Vagina (tissue), 2 donors: ENCODE results near the gene BCR. TPM values are rescaled to one million over a fixed set of nuclear protein-coding genes. Genes with fewer than 3 reads are reported as not detected.

Source experiments
- DNase-seq, 2 donors: peaks; one replicate each; pipeline ENCODE4 v3.0.0-alpha.2; 2017; ENCODE audit errors: extremely low spot score in 2 of 2
- H3K27ac ChIP-seq: fragments of 200-600 bp; sonication (generic); one replicate; pipeline ENCODE4 v1.5.1; 2019
- H3K27me3 ChIP-seq: fragments of 200-600 bp; sonication (generic); one replicate; pipeline ENCODE4 v1.5.1; 2019
- H3K36me3 ChIP-seq, 2 donors: fragments of 200-600 bp; sonication (generic); one replicate each; pipeline ENCODE4 v1.5.1; 2017 to 2019
- H3K4me1 ChIP-seq: fragments of 200-600 bp; sonication (generic); one replicate; pipeline ENCODE4 v1.5.1; 2019
- H3K4me3 ChIP-seq, 2 donors: fragments of 200-600 bp; sonication (generic); 1 replicate in 1 of 2; 2 replicates in 1 of 2; pipeline ENCODE4 v1.5.1; 2016 to 2019
- H3K9me3 ChIP-seq: fragments of 200-600 bp; sonication (generic); one replicate; pipeline ENCODE4 v1.5.1; 2019
- CTCF ChIP-seq, 3 experiments: fragments of 450-650 bp in 2 of 3; fragments of 200-600 bp in 1 of 3; sonication (generic) in 1 of 3; IDR thresholded peaks; one replicate each; pipeline ENCODE4 v1.5.1; 2017 to 2019; ENCODE audit warnings: antibody characterized with exemption in 3 of 3, mild to moderate bottlenecking in 2 of 3, moderate library complexity in 2 of 3
- POLR2A ChIP-seq, 2 donors: fragments of 450-650 bp; IDR thresholded peaks; one replicate each; pipeline ENCODE4 v1.6.1; 2017; ENCODE audit warnings: antibody characterized with exemption in 2 of 2, mild to moderate bottlenecking in 2 of 2, moderate library complexity in 2 of 2
- POLR2AphosphoS5 ChIP-seq, 2 donors: sonication (generic); formaldehyde crosslinking; IDR thresholded peaks; one replicate each; pipeline ENCODE4 v1.9.0; 2017; ENCODE audit warnings: antibody characterized with exemption in 2 of 2, mild to moderate bottlenecking in 2 of 2, low read depth in 1 of 2; ENCODE audit not compliant: insufficient read depth in 1 of 2
- intact Hi-C: fragments of 100-400 bp; cut with DNase I; formaldehyde crosslinking; loops from one replicate; pipeline ENCODE4 v1.15.1; 2023
- total RNA-seq: library from RNA; depleted of rRNA; stranded (reverse); fragments of >200 nt; gene quantifications from one replicate; pipeline ENCODE4 v1.2.3, GENCODE V29; 2016

BCR gene
- total RNA-seq, 1 donor from 2014 or later, result 52.5 TPM

GRCh38 chr22:23159291-23159630, 21.0 kb upstream of the BCR start:
- peaks cover 12% of the 10 kb centered on the region for H3K4me1 ChIP-seq
- no peaks in the 10 kb centered on the region for H3K36me3 ChIP-seq
- H3K4me3 ChIP-seq, result no peak overlapping the region
- intact Hi-C loops, result no loop called here
- no peak for TF ChIP-seq POLR2AphosphoS5 (IDR thresholded peaks at IDR 0.05; ENCODE audit: insufficient read depth in 1 of 2, low read depth in 1 of 2)
- no peak for TF ChIP-seq POLR2A (IDR thresholded peaks at IDR 0.05)
- TF ChIP-seq CTCF (IDR thresholded peaks at IDR 0.05), result no peak
- no peaks in the 10 kb centered on the region for H3K27me3 ChIP-seq
- H3K9me3 ChIP-seq, result no peaks in the 10 kb centered on the region
- DNase-seq, result no peak
- no peak overlapping the region for H3K27ac ChIP-seq

- no peak overlapping the region for H3K4me3 ChIP-seq
- H3K4me1 ChIP-seq, result peaks cover 13% of the 10 kb centered on the region
- no peaks in the 10 kb centered on the region for H3K27me3 ChIP-seq
- no peak for DNase-seq
- no peak overlapping the region for H3K27ac ChIP-seq
- H3K9me3 ChIP-seq, result no peaks in the 10 kb centered on the region
- TF ChIP-seq CTCF (IDR thresholded peaks at IDR 0.05) (no peak), POLR2AphosphoS5 (IDR thresholded peaks at IDR 0.05; ENCODE audit: insufficient read depth in 1 of 2, low read depth in 1 of 2) (no peak), POLR2A (IDR thresholded peaks at IDR 0.05) (no peak)
- H3K36me3 ChIP-seq, result no peaks in the 10 kb centered on the region
- intact Hi-C loops, result no loop called here
Measured at GRCh38 chr22:23161029-23161428, 19.3 kb upstream of the BCR start.

GRCh38 chr22:23161574-23161973, 18.7 kb upstream of the BCR start:
- Histone ChIP-seq H3K4me1 (peaks cover 13% of the 10 kb centered on the region), H3K27me3 (no peaks in the 10 kb centered on the region), H3K9me3 (no peaks in the 10 kb centered on the region), H3K4me3 (no peak overlapping the region), H3K36me3 (no peaks in the 10 kb centered on the region), H3K27ac (no peak overlapping the region)
- TF ChIP-seq POLR2A (IDR thresholded peaks at IDR 0.05), result no peak
- TF ChIP-seq POLR2AphosphoS5 (IDR thresholded peaks at IDR 0.05; ENCODE audit: insufficient read depth in 1 of 2, low read depth in 1 of 2), result no peak
- no peak for TF ChIP-seq CTCF (IDR thresholded peaks at IDR 0.05)
- intact Hi-C loops, result no loop called here
- no peak for DNase-seq

- H3K27me3 ChIP-seq, result no peaks in the 10 kb centered on the region
- H3K27ac ChIP-seq, result no peak overlapping the region
- no peak overlapping the region for H3K4me3 ChIP-seq
- no peaks in the 10 kb centered on the region for H3K9me3 ChIP-seq
- no peak for DNase-seq
- intact Hi-C loops, result no loop called here
- no peak for TF ChIP-seq POLR2AphosphoS5 (IDR thresholded peaks at IDR 0.05; ENCODE audit: insufficient read depth in 1 of 2, low read depth in 1 of 2)
- no peak for TF ChIP-seq POLR2A (IDR thresholded peaks at IDR 0.05)
- no peak for TF ChIP-seq CTCF (IDR thresholded peaks at IDR 0.05)
- no peaks in the 10 kb centered on the region for H3K36me3 ChIP-seq
- H3K4me1 ChIP-seq, result peaks cover 13% of the 10 kb centered on the region
Measured at GRCh38 chr22:23163665-23164064, 16.6 kb upstream of the BCR start.

- no peak overlapping the region for H3K4me3 ChIP-seq
- H3K4me1 ChIP-seq, result peaks cover 13% of the 10 kb centered on the region
- intact Hi-C loops, result no loop called here
- H3K27ac ChIP-seq, result no peak overlapping the region
- no peaks in the 10 kb centered on the region for H3K36me3 ChIP-seq
- no peak for TF ChIP-seq POLR2AphosphoS5 (IDR thresholded peaks at IDR 0.05; ENCODE audit: insufficient read depth in 1 of 2, low read depth in 1 of 2)
- no peak for TF ChIP-seq CTCF (IDR thresholded peaks at IDR 0.05)
- TF ChIP-seq POLR2A (IDR thresholded peaks at IDR 0.05), result no peak
- no peaks in the 10 kb centered on the region for H3K9me3 ChIP-seq
- H3K27me3 ChIP-seq, result no peaks in the 10 kb centered on the region
- DNase-seq, result no peak
Measured at GRCh38 chr22:23164091-23164490, 16.2 kb upstream of the BCR start.
